Forelimb muscle (tissue), 1 donor: Measurements from ENCODE around the gene ZNF516. TPM values are rescaled to one million over a fixed set of nuclear protein-coding genes. Genes with fewer than 3 reads are reported as not detected.
"Not testable (repeated sequence)": the region's sequence is repeated elsewhere in the genome, so short reads cannot be mapped to it uniquely, and the experiment has no call there.

Source experiments
- DNase-seq: peaks from one replicate; pipeline ENCODE4 v3.0.0-alpha.2; 2013; ENCODE audit warnings: low read depth
- polyA plus RNA-seq: library from polyadenylated mRNA; unstranded; fragments of 120-200 nt; gene quantifications from one replicate; pipeline ENCODE4 v1.2.1, GENCODE V29; 2013; ENCODE audit not compliant: insufficient read length

Gene ZNF516
- polyA plus RNA-seq, 1 donor, result 39.4 TPM

DNA sequence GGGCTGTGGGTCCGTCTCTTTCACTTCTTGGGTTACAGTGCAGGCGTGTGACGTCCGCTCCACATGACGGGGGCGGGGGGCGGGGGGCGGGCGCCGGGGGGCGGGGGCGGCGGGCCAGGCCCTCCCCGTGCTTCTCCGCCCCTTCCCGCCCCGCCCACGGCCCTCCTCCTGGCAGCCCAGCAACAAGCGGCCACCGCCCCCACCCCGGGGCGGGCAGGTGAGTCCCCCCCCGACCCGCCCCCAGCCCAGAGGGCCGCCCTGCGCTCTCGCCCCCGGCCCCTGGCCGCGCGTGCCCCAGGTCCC, 3.6 kb downstream of the ZNF516 start:
- no peak for DNase-seq

GRCh38 chr18:76490670-76491472, 4.2 kb downstream of the ZNF516 start:
- DNase-seq, result no peak

DNA sequence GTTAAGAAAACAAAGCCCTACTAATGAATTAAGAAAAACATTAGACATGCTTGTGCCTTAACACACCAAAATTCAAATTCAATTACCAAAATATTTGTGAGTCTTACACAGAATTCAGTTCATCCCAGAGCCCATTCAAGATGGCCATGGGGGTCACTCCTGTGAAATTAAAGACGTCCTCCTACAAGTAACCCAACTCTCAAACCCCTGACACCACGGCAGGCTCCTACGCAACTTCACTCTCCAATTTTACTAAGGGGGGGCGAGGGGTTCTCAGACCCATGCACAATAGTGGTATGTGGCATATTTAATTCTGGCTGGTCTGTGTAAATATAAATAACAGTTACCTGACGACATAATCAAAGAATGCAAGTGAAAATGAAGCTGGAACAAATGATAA, 5.0 kb downstream of the ZNF516 start:
- no peak for DNase-seq

DNA sequence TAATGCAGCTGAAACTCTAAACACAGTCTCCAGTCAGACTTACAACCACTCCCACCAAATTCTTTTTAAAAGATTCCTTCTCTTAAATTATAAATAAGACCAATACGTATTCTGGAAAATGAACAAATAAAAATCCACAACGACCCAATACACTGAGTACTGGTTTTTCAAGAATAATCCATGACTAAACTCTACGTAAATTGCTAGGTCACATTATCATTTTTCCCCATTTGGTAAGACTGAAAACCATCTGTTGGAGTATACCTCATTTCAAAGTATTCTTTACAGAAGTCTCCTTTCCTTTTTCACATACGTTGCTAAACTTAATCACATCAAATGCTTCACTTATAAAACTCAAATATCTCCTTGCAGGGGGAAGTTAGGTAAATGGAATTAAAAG, 6.0 kb downstream of the ZNF516 start:
- no peak for DNase-seq

DNA sequence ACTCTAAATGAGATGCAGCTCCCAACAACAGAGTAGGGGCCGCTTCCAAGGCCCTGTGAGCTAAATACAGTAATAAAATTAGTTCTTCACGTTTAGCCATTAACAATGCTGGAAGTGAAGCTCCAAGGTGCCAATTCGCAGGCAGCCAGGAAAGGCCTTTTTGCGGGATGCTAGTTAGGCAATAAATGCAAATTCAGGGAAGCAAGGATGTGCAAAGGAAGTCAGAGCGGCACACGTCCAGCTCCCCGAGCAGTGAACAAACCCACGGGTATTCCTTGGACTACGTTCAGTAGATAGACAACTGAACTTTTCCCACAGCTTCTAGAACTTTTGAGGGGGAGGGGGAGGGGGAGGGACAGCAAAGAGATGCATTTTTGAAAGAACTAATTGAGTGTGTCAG, 6.9 kb downstream of the ZNF516 start:
- DNase-seq, result no peak

- no peak for DNase-seq
These were observed 7.3 kb downstream of the ZNF516 start for GRCh38 chr18:76487782-76488181.

GRCh38 chr18:76487070-76487469, 8.0 kb downstream of the ZNF516 start:
- DNase-seq, result no peak

GRCh38 chr18:76486574-76486973, 8.5 kb downstream of the ZNF516 start:
- DNase-seq, result no peak

- no peak for DNase-seq
These were observed 9.0 kb downstream of the ZNF516 start for GRCh38 chr18:76486038-76486437.

GRCh38 chr18:76484749-76485387, 10.2 kb downstream of the ZNF516 start:
- no peak for DNase-seq

DNA sequence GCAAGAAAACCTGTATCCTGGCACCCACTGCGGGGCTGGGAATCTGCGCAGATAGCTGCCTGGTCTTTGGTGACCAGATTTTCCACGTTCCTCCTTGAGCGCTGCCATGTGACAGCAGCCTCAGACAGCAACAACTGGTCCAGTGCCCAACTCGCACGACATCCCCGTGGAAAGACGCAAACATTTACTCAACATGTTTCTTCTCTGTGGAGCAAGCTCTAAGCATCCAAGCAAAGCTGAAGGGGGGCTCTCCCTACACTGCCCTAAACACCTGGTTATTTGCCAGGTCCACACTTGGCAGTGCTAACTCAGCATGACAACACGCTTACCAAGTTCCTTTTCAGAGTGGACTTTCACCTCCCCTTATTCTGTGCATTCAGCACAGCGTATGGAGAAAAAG, 11.3 kb downstream of the ZNF516 start:
- no peak for DNase-seq

DNA sequence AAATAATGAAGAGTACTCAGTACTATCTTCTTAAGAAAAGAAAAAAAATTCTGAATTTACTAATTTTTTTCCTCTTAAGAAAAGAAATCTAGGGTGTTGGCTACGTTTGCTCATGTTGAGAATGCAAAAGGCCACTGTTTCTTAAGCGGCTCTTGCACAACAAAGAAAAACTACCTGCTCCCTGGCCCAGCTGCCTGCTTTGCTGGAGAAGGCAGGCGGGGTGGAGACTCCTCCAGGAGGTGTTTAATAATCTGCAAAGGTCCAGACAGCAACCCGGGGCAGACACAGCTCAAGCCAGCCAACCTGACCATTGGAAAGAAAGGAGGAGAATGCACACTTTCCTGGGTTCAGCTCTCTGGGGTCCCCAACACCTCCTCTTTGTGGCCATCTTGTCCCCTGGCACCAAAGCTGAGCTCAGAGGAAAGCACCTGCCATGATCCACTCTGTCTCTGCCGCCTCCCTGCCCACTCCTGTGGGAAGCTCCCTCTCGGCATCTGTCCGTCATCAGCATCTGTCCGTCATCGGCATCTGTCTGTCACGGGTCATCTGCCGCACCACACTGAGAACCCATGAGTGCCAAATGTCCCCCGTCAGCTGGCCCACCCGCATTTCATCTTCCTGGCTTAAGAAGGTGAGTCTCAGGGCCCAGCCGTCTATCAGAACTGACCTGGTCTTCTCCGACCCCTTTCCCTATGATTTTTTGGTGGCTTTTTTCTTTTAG, 11.9 kb downstream of the ZNF516 start:
- no peak for DNase-seq

DNA sequence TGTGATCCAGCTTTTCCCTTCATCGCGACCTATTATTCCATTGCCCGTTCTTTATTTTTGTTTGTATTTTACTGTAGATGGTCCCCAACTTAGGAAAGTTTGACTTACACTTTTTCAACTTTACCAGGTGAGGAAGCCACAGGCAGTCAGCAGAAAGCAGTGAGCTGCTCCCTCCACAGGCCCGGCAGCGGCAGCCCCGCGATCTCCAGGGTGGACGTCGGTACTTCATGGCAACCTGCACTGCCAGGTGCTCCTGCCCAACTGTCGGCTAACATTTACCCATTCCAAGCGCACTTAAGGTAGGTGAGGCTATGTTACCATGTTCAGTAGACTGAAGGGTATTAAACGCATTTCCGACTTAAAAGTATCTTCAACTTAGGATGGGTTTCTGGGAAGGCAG, 12.8 kb downstream of the ZNF516 start:
- no peak for DNase-seq

DNA sequence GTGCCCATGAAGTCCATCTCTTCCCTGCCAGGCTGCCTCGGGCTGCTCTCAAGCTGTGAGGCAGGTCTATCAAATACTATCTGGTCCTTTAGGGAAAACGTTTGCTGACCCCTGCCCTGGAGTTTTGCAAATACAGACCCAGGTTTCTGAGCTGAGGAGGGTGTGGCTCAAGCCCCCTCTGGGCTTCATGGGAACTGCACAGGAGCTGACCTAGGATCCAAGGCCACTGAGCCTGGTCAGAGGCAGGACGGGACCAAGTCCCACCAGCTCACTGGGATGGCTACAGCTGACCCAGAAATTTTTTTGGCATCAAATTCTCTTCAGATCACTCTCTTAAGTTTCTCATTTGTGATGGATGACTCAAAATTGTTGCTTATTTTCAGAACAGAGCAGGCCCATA, 14.1 kb downstream of the ZNF516 start:
- DNase-seq, result no peak

GRCh38 chr18:76479351-76480238, 15.4 kb downstream of the ZNF516 start:
- DNase-seq, result no peak

- no peak for DNase-seq
These were observed 18.1 kb downstream of the ZNF516 start for GRCh38 chr18:76476665-76477561.

GRCh38 chr18:76475450-76476194, 19.4 kb downstream of the ZNF516 start:
- DNase-seq, result no peak

DNA sequence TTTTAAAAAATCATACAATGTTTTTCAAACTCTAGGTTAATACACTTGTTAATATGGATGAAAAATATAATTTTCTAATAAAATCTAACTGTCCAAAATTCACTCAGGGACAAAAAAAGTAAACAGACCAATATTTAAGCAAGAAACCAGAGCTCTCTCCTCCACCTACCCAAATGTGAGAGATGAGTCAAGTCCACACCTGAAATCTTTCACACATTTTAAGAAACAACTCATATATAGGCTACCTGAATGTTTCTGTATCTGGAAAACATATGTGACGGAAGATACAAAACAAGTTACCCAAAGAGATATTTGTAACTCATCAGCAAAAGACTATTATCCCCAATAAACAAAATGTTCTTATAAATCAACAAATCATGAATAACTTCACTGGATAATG, 20.2 kb downstream of the ZNF516 start:
- DNase-seq, result no peak

DNA sequence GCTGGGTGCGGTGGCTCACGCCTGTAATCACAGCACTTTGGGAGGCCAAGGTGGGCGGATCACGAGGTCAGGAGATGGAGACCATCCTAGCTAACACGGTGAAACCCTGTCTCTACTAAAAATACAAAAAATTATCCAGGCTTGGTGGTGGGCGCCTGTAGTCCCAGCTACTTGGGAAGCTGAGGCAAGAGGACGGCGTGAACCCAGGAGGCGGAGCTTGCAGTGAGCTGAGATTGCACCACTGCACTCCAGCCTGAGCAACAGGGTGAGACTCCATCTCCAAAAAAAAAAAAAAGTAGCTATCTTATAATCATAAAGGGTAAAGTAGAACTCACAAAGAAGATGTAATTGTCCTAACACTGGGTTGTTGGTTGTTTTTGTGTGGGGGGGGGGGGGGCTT, 21.5 kb downstream of the ZNF516 start:
- DNase-seq, result not testable (repeated sequence)

GRCh38 chr18:76472829-76473228, 22.2 kb downstream of the ZNF516 start:
- no peak for DNase-seq
